GM12878 (cell line): ENCODE results near the gene TMEM114. TPM values are rescaled to one million over a fixed set of nuclear protein-coding genes. Genes with fewer than 3 reads are reported as not detected.

Experiments
- ATAC-seq: fragments of 200-7000 bp; cut with Tn5 transposase; 3 replicates; pipeline ENCODE4 v1.9.1; 2020; ENCODE audit warnings: mild to moderate bottlenecking, moderate library complexity
- BruUV-seq: library from RNA; stranded (reverse); fragments of 400-500 nt; replicated peaks from 2 replicates; lab custom pipeline; 2021; lab: Mats Ljungman, UMichigan
- CTCF ChIA-PET: fragments of 300-600 bp; sonication (Branson Sonifier 250); formaldehyde crosslinking; extraction: SDS; loops from one replicate; lab custom pipeline; 2021; ENCODE audit warnings: inconsistent platforms; lab: Yijun Ruan, JAX
- POLR2A ChIA-PET: fragments of 350-600 bp; formaldehyde crosslinking; extraction: SDS; loops from one replicate; lab custom pipeline; 2021; ENCODE audit warnings: inconsistent platforms; lab: Charles Lee
- RAD21 ChIA-PET: fragments of 300-600 bp; sonication (Branson Sonifier 250); formaldehyde crosslinking; loops from one replicate; lab custom pipeline; 2023; ENCODE audit warnings: antibody characterized with exemption; ENCODE audit not compliant: unreplicated experiment; lab: Charles Lee
- SMC1A ChIA-PET: fragments of 300-600 bp; sonication (Branson Sonifier 250); formaldehyde crosslinking; loops from one replicate; lab custom pipeline; 2023; ENCODE audit not compliant: unreplicated experiment, uncharacterized antibody; lab: Charles Lee
- DNase-seq: peaks from one replicate; pipeline ENCODE4 v3.0.0-alpha.2; 2011; ENCODE audit warnings: low read depth, low spot score
- FAIRE-seq: peaks from 3 replicates; lab custom pipeline; 2011; peaks lifted over from hg19 to GRCh38; lab: Jason Lieb, UNC
- H2AFZ ChIP-seq: 2 replicates; pipeline ENCODE4 v1.6.0; 2011; ENCODE audit warnings: low read depth, low read length, control low read depth; ENCODE audit not compliant: control insufficient read depth
- H3K27ac ChIP-seq: 2 replicates; pipeline ENCODE4 v1.5.1; 2011; ENCODE audit warnings: control low read depth; ENCODE audit not compliant: control insufficient read depth, insufficient read depth
- H3K27me3 ChIP-seq, 2 experiments: replicated peaks in 1 of 2; 2 replicates each; pipeline versions ENCODE4 v1.6.0 to v1.6.1; 2011; ENCODE audit warnings: low read length in 1 of 2; ENCODE audit not compliant: control insufficient read depth in 2 of 2, insufficient read depth in 2 of 2
- H3K36me3 ChIP-seq, 2 experiments: 2 replicates each; pipeline ENCODE4 v1.5.1; 2011; ENCODE audit warnings: low read length in 1 of 2; ENCODE audit not compliant: control insufficient read depth in 2 of 2, insufficient read depth in 2 of 2
- H3K4me1 ChIP-seq: 2 replicates; pipeline ENCODE4 v1.6.1; 2011; ENCODE audit warnings: mild to moderate bottlenecking, low read length, moderate library complexity, mixed read lengths; ENCODE audit not compliant: control insufficient read depth, insufficient read depth
- H3K4me2 ChIP-seq: 2 replicates; pipeline ENCODE4 v1.6.0; 2011; ENCODE audit warnings: control low read depth; ENCODE audit not compliant: control insufficient read depth, insufficient read depth
- H3K4me3 ChIP-seq: fragments of 200-600 bp; sonication (generic); 2 replicates; pipeline ENCODE4 v1.5.1; 2016
- H3K79me2 ChIP-seq: 2 replicates; pipeline ENCODE4 v1.6.0; 2011; ENCODE audit warnings: low read length; ENCODE audit not compliant: control insufficient read depth, insufficient read depth
- H3K9ac ChIP-seq: 2 replicates; pipeline ENCODE4 v1.8.0; 2011; ENCODE audit warnings: low read length, control low read depth, mixed read lengths; ENCODE audit not compliant: control insufficient read depth, insufficient read depth
- H3K9me3 ChIP-seq: replicated peaks from 3 replicates; pipeline ENCODE4 v1.5.1; 2011; ENCODE audit warnings: mild to moderate bottlenecking, low read length; ENCODE audit not compliant: control insufficient read depth, insufficient read depth
- H4K20me1 ChIP-seq: 2 replicates; pipeline ENCODE4 v1.6.0; 2011; ENCODE audit not compliant: control insufficient read depth, insufficient read depth
- CHD2 ChIP-seq: IDR thresholded peaks from 2 replicates; pipeline ENCODE4 v1.6.1; 2011; ENCODE audit warnings: low read depth, low read length, improper control_type of control experiment, borderline replicate concordance
- CTCF ChIP-seq, 3 experiments: IDR thresholded peaks in 2 of 3; conservative IDR thresholded peaks in 1 of 3; 2 replicates each; pipeline ENCODE4 v1.5.1; 2011; ENCODE audit warnings: low read depth in 3 of 3, low read length in 3 of 3, mild to moderate bottlenecking in 3 of 3, control low read depth in 2 of 3, moderate library complexity in 2 of 3, inconsistent platforms in 1 of 3, mixed read lengths in 1 of 3; ENCODE audit not compliant: control insufficient read depth in 2 of 3, insufficient read depth in 1 of 3; ENCODE audit errors: extremely low read depth in 1 of 3
- CUX1 ChIP-seq: IDR thresholded peaks from 2 replicates; pipeline ENCODE4 v1.6.1; 2012; ENCODE audit warnings: improper control_type of control experiment, low read depth, low read length; ENCODE audit not compliant: insufficient replicate concordance
- IKZF2 ChIP-seq, 2 experiments: fragments of 450-650 bp; IDR thresholded peaks; 2 replicates each; pipeline ENCODE4 v1.6.1; 2017; ENCODE audit warnings: mild to moderate bottlenecking in 2 of 2, moderate library complexity in 2 of 2
- IRF3 ChIP-seq: fragments of 450-650 bp; IDR thresholded peaks from 2 replicates; pipeline ENCODE4 v1.6.1; 2014; ENCODE audit warnings: mild to moderate bottlenecking
- KAT2A ChIP-seq: conservative IDR thresholded peaks from 2 replicates; pipeline ENCODE4 v1.6.1; 2011; ENCODE audit warnings: low read depth, low read length; ENCODE audit not compliant: control insufficient read depth
- NR2C2 ChIP-seq: IDR thresholded peaks from 2 replicates; pipeline ENCODE4 v1.6.1; 2011; ENCODE audit warnings: borderline replicate concordance, low read depth; ENCODE audit not compliant: control insufficient read depth, insufficient read length
- TAF1 ChIP-seq: IDR thresholded peaks from 2 replicates; pipeline ENCODE4 v1.6.1; 2011; ENCODE audit warnings: mild to moderate bottlenecking, low read depth, low read length, borderline replicate concordance
- YBX1 ChIP-seq: fragments of 450-650 bp; IDR thresholded peaks from 2 replicates; pipeline ENCODE4 v1.6.1; 2016; ENCODE audit warnings: antibody characterized with exemption
- WGBS: methylation state at CpG from one replicate; pipeline ENCODE4 v1.1.6; 2016; ENCODE audit warnings: low lambda C conversion rate; ENCODE audit not compliant: insufficient replicate concordance, insufficient coverage; ENCODE audit errors: missing lambda C conversion rate; 5-methylcytosine and 5-hydroxymethylcytosine counted together
- in situ Hi-C: fragments of 300-500 bp; cut with MboI; formaldehyde crosslinking; loops from 9 replicates; pipeline ENCODE4 v1.14.3; 2018; ENCODE audit warnings: mixed read lengths
- intact Hi-C: fragments of 100-400 bp; cut with micrococcal nuclease; formaldehyde crosslinking; loops from one replicate; pipeline ENCODE4 v1.14.2; 2022; ENCODE audit not compliant: unreplicated experiment
- polyA plus RNA-seq, 11 experiments: library from polyadenylated mRNA; depleted of rRNA in 4 of 11; unstranded in 6 of 11; stranded (reverse) in 5 of 11; fragments of >200 nt; fragmentation: Nextera tagmentation in 4 of 11; fragmentation: Illumina TruSeq in 1 of 11; extraction: Ambion mirVana in 4 of 11; extraction: Trizol in 1 of 11; gene quantifications; 1 replicate in 1 of 11; 2 replicates in 10 of 11; pipeline versions ENCODE4 v1.2.1 to v1.2.3, GENCODE V29; 2011 to 2016; ENCODE audit warnings: inconsistent platforms in 2 of 11, missing spikeins in 2 of 11, low read depth in 1 of 11
- total RNA-seq, 4 experiments: library from RNA; depleted of rRNA in 3 of 4; stranded (reverse); fragments of >200 nt in 3 of 4; fragmentation: Illumina TruSeq in 1 of 4; extraction: Trizol in 1 of 4; gene quantifications; 2 replicates each; pipeline versions ENCODE4 v1.2.1 to v1.2.3, GENCODE V29; 2013 to 2021

The TMEM114 gene
- total and polyA plus RNA-seq, 10 of the 15 experiments (the other 5 are each of a cell fraction or from before 2014, with no cell fraction given): not detected

GRCh38 chr16:8619671-8620370 is 29.5 kb upstream of the TMEM114 start (continued):
- no peak for TF ChIP-seq KAT2A
- TF ChIP-seq IKZF2 (IDR thresholded peaks at IDR 0.05): no peak
- no peak for TF ChIP-seq YBX1
- TF ChIP-seq TAF1: no peak
- TF ChIP-seq CHD2: no peak
- no peak for TF ChIP-seq CUX1

- ChIA-PET POLR2A (no interaction called here), CTCF (interaction anchor here (1.4 to 1.5 kb wide), 2 partner anchors 47 to 520 kb away, joined by 3 to 5 read pairs; no protein-coding TSS in a partner anchor)
- 20% methylated on average over 9 of the region's 9 CpGs for WGBS
Observed at GRCh38 chr16:8614435-8615029, 24.2 kb upstream of the TMEM114 start.

More at GRCh38 chr16:8614435-8615029, 24.2 kb upstream of the TMEM114 start:
- ChIA-PET RAD21 (no interaction called here), SMC1A (no interaction called here)
- intact Hi-C loops: no loop called here
- H3K9me3 ChIP-seq: no peaks in the 10 kb centered on the region
- FAIRE-seq (no peak), DNase-seq (no peak), ATAC-seq (no peak; the same call in 2 of the 3 replicates)
- H3K4me2 ChIP-seq: no peak overlapping the region
- H4K20me1 ChIP-seq: no peaks in the 10 kb centered on the region
- no peak for TF ChIP-seq NR2C2
- no peak for TF ChIP-seq CTCF (IDR thresholded peaks at IDR 0.05 in 2 of 3, conservative IDR thresholded peaks at IDR 0.05 in 1 of 3; ENCODE audit: control insufficient read depth in 2 of 3, extremely low read depth in 1 of 3, insufficient read depth in 1 of 3, low read depth in 3 of 3, low read length in 3 of 3)
- no peak for TF ChIP-seq IRF3
- peaks cover 0 to 1% of the 10 kb centered on the region in 2 experiments; a peak in 2 of 4 replicates for H3K27me3 ChIP-seq
- H3K9ac ChIP-seq: no peak overlapping the region
- no peaks in the 10 kb centered on the region for H3K36me3 ChIP-seq
- in situ Hi-C loops: no loop called here
- H2AFZ ChIP-seq: no peak overlapping the region
- no peaks in the 10 kb centered on the region for H3K79me2 ChIP-seq
- BruUV-seq: no TSS peak
- H3K4me1 ChIP-seq: no peaks in the 10 kb centered on the region
- H3K4me3 ChIP-seq: no peak overlapping the region
- H3K27ac ChIP-seq: no peak overlapping the region
